Measurements from ENCODE around the gene TRAK1.

Gene TRAK1

DNA sequence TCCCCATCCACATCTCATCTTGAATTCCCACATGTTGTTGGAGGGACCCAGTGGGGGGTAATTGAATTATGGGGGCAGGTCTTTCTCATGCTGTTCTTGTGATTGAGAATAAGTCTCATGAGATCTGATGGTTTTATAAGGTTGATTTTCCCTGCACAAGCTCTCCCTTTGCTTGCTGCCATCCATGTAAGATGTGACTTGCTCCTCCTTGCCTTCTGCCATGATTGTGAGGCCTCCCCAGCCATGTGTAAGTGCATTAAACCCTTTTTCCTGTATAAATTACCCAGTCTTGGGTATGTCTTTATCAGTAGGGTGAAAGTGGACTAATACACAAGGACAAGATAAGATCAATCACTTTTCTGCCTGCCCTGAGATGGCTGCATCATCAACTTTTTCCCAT lies 180.6 kb downstream of the TRAK1 start:
- no peak for DNase-seq (ENCODE audit: low read depth in 1 of 2, low spot score in 1 of 2)

DNA sequence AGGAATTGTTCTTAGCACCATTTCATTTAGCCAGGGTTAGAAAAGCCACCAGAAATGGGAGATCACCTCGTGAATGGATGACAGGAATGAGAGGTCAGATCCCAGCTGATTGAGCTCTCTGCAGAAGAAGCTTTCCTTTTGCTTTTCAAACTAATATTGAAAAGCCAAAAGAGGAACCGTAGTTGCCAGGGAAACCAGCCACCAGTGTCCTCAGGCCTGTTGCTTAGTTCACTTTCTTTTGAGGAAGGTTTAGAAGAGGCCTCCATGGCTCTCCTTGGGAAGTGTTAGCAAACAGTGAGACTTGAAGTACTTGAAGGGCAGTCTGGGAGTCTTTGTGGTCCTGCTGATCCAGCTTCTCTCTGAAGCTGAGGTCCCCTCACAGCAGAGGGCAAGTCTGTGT lies 182.2 kb downstream of the TRAK1 start:
- DNase-seq (ENCODE audit: low read depth in 1 of 2, low spot score in 1 of 2): no peak

DNA sequence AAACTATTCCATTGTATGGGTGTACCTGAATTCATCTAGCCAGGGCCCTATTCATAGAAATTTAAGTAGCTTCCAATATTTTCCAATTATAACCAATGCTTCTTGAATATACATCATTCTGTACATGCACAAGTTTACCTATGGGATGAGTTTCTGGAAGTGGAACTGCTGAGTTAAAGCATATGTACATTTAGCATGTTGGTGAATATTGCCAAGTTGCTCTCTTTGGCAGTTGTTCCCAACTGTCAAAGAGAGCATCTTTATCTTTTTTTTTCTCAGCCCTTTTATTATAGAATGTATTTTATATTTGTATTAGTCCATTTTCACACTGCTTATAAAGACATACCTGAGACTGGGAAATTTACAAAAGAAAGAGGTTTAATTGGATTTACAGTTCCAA lies 183.1 kb downstream of the TRAK1 start:
- DNase-seq (ENCODE audit: low read depth in 1 of 2, low spot score in 1 of 2): no peak

DNA sequence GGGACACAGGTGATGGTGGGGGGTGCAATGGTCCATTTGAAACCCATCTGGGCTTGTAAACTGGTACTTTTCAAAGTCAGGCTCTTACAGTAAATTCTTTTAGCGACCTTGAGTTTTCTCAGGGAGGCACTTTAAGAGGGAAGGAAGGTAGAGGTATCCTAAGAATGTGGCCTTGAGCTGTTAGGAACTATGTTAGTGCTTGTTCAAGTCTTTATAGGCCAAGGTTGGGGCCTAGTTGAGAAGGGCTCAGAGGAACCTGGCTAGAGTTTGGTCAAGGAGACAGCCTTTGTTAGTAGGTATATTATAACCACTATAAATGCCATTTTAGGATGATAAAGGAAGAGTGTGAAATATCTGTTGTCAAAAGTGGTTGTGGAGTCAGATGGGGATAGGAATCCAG lies 184.1 kb downstream of the TRAK1 start:
- DNase-seq (ENCODE audit: low read depth in 1 of 2, low spot score in 1 of 2): no peak
